CD4-positive, alpha-beta T cell treated with Interleukin-10 for 1 hour (primary cell): ENCODE results near the gene ZNF581.

Experiments used
- DNase-seq: peaks from one replicate; pipeline ENCODE4 v3.0.0-alpha.2; 2020

Gene ZNF581

DNA sequence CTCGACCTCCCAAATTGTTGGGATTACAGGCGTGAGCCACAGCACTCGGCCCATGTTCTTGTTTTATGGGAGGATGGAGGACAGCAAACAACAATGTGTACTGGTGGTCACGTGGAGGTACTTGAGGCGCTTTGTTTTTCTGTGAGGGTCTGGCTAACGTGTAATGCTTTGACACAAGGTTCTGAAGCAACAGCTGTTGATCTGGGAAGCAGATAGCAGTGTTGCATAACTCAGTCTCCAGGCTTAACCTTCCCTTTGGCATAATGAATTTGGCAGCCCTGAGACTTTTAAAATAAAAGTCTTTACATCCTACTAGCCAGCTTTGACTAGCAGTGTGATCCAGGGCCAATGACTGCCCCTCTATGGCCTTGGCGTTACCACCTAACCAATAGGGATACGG is 9.6 kb upstream of the ZNF581 start:
- DNase-seq: no peak

- peak; percentile 36 for DNase-seq
Measured at GRCh38 chr19:55635334-55635717, 8.1 kb upstream of the ZNF581 start.

DNA sequence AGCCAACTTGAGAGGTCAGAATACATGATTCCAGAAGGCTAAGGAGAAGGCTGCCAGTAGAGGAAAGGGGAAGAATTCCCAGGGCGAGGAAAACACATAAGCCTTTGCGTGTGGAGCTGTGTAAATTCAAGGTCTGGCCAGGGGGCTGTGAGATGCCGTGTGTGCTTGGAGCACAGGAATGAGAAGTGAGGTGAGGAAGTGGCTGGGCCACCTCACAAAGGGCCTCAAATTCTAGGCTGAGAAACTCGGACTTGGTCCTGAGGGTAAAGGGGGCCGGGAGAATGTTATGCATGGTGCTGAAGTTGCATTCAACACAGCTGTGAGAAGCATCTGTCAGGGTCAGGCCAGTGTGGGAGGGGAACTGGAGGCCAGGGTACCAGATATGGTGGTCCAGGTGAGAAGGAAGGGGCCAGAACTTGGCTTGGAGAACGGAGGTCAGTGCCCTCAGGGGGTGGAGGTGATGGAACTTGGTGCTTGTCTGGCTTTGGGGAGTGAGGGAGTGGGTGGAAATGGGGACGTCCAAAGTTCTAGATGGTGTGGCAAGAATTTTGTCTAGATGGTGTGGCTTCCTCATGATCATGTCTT is 7.5 kb upstream of the ZNF581 start:
- no peak for DNase-seq

DNA sequence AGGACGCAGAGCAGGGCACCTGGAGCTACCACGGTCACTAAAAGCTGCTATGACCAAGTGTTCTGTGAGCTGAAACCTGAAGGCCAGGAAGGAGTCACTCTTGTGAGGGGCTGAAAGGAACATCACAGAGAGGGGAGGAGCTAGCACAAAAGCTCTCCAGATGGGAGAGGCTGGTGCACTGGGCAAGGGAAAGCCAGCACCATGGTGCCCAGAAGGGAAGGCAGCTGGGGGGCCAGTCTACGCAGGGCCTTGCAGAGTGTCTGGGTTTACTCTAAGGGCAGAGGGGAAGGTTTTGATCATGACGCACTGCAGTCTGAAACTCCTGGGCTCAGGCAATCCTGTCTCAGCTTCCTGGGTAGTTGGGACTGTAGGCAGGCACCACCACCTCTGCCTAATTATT is 6.7 kb upstream of the ZNF581 start:
- DNase-seq: no peak

- DNase-seq: no peak
Measured at GRCh38 chr19:55637534-55637933, 5.9 kb upstream of the ZNF581 start.

- DNase-seq: peak; percentile 73
Measured at GRCh38 chr19:55638864-55639359, 4.5 kb upstream of the ZNF581 start.

- peak; percentile 81 for DNase-seq
Measured at GRCh38 chr19:55640043-55640576, 3.3 kb upstream of the ZNF581 start.

DNA sequence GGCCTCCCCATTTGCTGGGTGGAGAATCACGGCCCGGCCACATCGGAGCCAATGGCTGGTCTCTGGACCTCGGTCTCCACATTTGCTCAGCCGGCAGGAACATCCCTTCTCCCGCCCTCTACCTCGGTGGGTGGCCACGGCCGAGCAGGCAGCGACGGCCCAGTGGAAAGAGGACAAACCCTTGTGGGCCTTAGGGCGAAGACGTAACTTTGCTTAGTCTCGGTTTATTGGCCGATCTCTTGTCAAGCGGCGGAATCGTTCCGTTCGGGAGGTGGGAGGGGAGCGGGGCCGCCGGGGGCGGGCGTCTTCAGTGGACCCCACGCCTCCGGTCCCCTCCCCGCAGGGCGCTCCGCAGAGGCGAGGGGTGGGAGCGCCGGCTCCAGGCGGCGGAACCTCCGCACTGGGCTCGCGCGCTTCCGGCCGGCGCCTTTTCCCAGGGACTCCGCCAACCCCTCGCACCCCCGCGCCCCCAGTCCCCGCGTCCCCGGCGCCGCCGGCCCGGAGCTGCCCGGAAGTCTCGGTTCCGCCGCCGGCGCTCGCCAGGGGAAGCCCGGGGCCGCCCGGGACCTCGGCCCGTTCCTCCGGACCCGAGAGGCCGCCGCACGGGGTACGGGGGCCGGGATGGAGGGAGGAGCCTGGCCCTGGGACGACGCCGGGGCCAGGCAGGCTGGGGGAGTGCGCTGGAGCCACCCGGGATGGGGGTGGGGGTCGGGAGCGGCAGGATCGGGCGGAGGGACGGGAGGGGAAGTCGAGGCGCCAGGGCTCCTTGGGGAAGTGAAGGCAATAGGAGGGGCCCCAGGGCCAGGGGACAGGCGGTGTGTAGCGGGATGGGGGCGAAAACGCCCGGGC is 2.6 kb upstream of the ZNF581 start, which contains the start of gene ZNF580:
ZNF580 (plus strand) TSS at position 426 of the 849 bp plus-strand sequence. CDS start 1,507 bp downstream, outside the sequence.
- DNase-seq: peak; percentile 69

DNA sequence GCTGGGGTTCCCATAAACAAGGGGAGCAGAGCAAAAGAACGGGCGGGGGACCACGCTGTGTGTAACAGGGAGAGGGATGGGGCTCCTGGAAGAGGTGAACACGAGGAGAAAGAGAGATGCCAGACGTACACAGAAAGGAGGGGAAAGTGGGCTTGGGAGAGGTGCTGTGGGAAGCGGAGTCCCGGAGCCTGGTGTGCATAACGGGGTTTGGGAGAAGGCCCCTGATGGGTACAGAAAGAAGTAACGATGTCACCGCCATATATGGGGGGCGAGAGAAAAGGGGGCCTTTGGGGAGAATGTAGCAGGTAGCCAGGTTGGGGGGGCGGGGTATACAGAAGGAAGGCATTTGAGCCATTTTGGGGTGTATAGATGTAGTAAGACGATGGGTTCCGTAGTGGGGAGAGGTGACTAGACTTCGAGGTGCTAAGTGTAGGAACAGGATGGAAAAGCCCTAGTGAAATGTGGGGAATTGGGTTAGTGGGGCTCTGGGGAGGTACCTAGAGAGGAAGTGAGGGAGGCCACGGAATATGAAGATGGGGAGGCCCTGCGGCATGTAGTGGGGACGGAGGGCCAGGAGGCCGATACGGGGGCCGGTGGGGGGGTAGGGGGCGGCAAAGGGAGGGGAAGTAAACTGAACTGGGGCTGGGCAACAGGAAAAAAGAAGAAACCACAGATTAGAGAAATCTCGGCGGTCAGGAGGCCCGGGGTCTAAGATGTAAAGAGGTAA is 1.9 kb upstream of the ZNF581 start:
- peak; percentile 49 for DNase-seq

GRCh38 chr19:55642153-55643002 is 1.1 kb upstream of the ZNF581 start:
- DNase-seq: peak; percentile 21

GRCh38 chr19:55643887-55644176 is 383 bp downstream of the ZNF581 start:
- DNase-seq: no peak

DNA sequence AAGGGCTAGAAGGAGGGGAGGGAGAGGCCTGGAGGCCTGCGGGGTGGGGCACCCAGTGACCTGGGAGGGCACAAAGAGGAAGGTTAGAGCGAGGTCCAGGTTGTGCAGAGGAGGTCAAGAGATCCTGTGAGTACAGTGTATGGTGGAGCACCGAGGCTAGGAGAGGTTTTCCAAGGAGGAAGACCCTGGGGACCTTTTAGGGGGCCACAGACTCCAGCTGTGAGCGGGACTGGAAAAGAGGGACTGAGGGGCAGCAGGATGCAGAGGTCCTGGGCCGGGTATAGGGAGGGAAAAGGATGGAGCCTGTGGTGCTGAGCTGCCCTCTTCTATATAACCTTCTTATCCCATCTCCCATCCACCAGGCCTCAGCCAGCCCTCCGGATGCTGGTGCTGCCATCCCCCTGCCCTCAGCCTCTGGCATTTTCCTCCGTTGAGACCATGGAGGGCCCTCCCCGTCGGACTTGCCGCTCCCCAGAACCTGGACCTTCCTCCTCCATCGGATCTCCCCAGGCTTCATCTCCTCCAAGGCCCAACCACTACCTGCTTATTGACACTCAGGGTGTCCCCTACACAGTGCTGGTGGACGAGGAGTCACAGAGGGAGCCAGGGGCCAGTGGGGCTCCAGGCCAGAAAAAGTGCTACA is 863 bp downstream of the ZNF581 start:
- no peak for DNase-seq

GRCh38 chr19:55644842-55645511 is 1.5 kb downstream of the ZNF581 start:
- DNase-seq: no peak

DNA sequence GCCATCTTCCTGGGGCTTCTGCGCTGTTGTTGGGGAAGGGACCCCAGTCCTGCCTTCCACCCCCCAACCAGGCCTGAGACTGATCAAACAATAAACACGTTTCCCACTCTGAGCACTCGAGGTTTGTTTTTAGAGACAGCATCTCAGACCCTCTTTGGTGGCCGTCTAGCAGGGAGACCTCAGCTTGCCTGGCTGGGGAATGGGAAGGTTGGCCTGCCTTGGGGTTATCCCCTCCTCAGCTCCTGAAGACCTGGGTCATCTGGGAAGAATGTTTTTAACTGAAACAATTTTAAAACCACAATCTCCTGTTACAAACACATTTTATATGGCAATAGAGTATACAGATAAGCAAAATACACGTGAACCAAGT is 2.0 kb downstream of the ZNF581 start:
- DNase-seq: no peak

DNA sequence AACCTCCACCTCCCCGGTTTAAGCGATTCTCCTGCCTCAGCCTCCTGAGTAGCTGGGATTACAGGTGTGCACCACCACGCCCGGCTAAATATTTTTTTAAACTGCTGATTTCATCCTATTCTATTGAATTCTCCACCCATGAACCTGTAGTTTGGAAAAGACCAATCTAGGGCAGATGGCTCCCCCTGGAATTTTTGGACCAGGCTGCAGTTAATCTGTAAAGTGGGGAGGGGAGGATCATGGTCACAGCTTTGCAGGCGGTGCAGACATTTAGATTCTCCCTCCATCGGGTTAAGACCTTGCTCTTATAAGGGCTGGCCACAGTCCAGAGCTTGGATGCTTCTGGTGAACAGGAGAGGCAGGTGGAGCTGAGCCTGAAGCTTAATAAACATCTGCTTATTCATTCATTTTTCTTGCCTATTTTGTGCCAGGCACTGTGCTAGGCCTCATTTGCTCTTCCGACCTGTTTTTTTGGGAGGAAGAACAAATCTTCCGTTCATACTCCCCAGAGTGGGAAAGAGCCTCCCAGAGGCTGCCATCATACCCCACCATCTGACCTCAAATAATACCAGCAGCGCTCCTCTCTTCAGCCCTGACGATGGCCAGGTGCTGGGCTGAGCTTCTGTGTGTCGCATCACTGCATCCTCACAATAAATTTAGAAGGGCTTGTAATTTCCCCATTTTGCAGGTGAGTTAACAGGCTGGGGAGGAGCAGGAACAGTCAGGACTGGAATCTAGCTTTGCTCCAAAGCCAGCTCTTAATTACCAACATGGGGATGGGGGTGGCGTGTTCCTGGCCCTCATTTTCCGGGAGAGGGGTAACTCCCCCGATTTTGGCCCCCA is 3.7 kb downstream of the ZNF581 start:
- no peak for DNase-seq

- peak; percentile 47 for DNase-seq
Measured at GRCh38 chr19:55647732-55648584, 4.5 kb downstream of the ZNF581 start, which contains the start of gene CCDC106. Gene CCDC106 (plus strand): TSS chr19:55648212. CDS start chr19:55649047, 835 bp downstream.

DNA sequence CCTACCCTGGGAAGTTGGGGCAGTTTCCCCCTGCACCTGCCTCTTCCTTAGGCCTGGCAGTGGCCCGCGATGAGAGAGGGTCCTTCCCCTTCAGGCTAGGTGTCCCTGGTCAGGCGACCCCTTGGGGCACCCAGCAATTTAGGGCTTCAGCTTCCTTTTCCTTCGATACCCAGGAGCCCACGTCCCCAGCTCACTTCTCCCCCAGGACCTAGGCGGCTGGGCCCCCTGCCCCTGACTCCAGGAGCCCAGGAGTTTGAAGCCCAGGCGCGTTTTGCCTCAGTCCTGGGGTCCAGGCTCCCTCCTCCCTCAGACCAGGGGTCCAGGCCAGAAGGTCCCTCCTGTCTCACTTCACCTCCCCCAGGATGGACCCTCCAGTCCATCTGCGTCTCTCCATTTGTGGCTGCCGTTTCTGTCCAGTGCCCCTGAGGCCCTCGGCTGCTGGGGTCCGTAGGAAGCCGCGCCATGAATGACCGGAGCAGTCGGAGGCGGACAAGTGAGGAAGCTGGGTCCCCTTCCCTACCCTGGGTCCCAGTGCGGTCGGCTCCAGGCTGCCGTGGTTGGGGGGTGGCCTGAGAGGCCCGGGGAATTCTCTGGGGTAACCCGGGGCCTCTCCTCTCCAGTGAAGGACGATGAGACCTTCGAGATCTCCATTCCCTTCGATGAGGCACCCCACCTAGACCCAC is 5.3 kb downstream of the ZNF581 start:
- DNase-seq: no peak

- DNase-seq: no peak
Measured at GRCh38 chr19:55649268-55650125, 6.0 kb downstream of the ZNF581 start.
